ENCODE measurements around the gene PITX3.

- TF ChIP-seq EZH2 (IDR thresholded peaks at IDR 0.05; ENCODE audit: low read depth, unreplicated experiment) (no peak), CTCF (conservative IDR thresholded peaks at IDR 0.05; ENCODE audit: low read depth in 2 of 2) (no peak)
Observed at GRCh38 chr10:102269017-102269416, 27.7 kb upstream of the PITX3 start.
